ENCODE data around the gene HAVCR1.

DNA sequence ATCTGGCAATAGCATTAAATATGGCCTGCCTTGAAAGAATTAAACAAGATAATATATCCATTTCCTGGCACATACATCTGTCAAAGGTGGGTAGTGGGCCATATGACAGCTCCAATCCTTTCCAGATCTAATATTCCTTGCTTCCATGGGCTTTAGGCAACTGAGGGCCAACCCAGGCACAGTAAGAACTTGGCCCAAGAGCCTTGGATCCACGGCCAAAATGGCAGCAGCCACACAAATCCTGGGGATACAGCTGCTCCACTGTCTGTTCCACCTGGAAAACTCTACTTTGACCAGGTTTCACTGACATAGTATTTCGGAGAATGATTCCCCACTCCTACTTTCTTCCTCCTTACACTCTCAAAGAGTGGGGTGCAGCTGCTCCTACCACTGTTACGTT is 13.3 kb downstream of the HAVCR1 start:
- TF ChIP-seq POLR2A (IDR thresholded peaks at IDR 0.05) = no peak
- TF ChIP-seq, protein P1, sequence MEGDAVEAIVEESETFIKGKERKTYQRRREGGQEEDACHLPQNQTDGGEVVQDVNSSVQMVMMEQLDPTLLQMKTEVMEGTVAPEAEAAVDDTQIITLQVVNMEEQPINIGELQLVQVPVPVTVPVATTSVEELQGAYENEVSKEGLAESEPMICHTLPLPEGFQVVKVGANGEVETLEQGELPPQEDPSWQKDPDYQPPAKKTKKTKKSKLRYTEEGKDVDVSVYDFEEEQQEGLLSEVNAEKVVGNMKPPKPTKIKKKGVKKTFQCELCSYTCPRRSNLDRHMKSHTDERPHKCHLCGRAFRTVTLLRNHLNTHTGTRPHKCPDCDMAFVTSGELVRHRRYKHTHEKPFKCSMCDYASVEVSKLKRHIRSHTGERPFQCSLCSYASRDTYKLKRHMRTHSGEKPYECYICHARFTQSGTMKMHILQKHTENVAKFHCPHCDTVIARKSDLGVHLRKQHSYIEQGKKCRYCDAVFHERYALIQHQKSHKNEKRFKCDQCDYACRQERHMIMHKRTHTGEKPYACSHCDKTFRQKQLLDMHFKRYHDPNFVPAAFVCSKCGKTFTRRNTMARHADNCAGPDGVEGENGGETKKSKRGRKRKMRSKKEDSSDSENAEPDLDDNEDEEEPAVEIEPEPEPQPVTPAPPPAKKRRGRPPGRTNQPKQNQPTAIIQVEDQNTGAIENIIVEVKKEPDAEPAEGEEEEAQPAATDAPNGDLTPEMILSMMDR (IDR thresholded peaks at IDR 0.05) = no peak
